ENCODE results near the gene TRIM9.
A peak's percentile ranks its signal among the peaks of the same experiment; 100 is the strongest.

TRIM9 gene

DNA sequence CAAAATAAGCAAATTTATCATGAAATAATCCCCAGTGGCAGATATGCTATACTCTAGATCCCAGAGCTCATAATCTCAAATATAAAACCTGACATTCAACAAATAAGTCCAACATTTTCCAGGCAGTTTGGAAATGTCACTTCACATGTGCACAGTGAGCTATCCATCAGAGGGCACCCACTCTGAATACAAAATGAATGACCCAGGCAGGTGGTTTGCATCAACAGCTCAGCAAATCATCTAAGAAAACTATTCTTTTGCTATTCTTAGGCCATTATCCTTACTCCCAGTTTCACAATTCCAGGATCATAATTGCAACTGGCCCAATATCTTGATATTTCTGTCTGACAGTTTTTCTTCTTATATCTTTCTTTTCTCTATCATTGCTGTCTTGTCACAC is 38.5 kb downstream of the TRIM9 start:
- DNase-seq (ENCODE audit: low spot score) = no peak

GRCh38 chr14:51053157-51053556 is 41.7 kb downstream of the TRIM9 start:
- no peak for DNase-seq (ENCODE audit: low spot score)

DNA sequence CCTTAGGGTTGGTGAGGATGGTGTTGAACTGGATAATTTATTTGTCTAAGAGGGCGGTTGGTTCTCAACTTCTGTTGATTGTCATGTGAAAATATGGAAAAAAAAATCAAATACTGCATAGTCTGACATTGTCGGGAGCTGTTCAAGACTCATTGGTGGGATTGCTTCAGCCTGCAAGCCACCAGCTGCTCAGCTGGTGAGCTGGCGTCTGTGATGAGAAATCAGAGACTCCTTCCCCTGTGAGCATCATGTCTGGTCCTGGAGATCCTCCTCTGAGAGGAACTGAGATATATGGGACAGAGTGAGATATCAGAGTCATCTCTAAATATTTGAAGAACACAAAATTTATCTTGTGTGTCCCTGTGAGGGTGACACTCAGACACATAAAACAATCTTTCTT is 49.9 kb downstream of the TRIM9 start:
- no peak for DNase-seq (ENCODE audit: low spot score)

GRCh38 chr14:51041883-51042282 is 53.0 kb downstream of the TRIM9 start:
- no peak for DNase-seq (ENCODE audit: low spot score)

DNA sequence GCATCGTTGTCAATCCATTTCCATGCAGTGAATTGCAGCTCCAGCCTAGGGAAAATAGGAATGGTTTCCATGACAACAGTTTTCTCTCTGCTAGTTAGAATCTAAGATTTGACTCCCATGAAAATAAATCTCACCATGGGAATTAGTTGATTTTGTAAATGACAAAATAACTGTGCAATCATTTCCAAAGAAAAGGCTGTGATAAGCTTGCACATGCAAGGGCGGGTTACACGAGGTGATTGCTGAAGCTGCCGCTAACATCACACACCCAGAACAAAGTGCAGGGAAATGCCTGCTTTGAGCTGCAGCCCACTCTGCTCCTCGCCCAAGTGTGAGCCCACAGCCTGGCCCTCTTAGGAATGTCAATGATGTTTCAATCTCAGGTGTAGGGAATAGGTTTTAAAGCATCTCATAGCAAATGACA is 53.8 kb downstream of the TRIM9 start:
- DNase-seq (ENCODE audit: low spot score) = no peak

- no peak for DNase-seq (ENCODE audit: low spot score)
These were observed 55.7 kb downstream of the TRIM9 start for GRCh38 chr14:51039252-51039651.

DNA sequence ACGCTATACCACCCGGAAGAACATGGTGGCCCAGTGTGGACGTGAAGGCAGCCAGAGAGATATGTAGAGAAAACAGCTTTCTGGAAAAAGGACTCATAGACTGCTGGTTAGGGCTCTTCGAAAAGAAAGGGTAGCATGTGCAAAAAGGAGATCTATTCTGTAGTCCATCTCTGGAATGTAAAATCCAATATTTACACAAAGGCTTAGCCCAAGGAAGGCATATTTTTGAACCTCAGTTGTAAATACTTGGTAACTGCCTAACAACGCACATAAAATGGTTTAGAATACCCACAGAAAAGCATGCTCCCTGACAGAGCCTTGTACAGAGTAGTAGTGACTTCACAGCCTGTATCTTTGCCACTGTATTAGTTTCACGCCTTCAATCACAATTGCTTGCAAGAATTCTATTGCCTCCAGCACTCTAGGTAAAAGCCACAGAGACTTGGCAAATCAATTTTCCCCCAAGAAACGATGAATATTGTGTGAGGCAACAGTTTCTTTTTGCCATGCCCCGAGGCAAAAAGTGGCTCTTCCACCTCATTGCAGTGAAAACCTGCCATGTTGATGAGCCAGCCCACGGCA is 59.2 kb downstream of the TRIM9 start:
- no peak for DNase-seq (ENCODE audit: low spot score)

GRCh38 chr14:51028851-51029754 is 65.8 kb downstream of the TRIM9 start:
- DNase-seq (ENCODE audit: low spot score) = no peak

- DNase-seq (ENCODE audit: low spot score) = no peak
These were observed 66.5 kb downstream of the TRIM9 start for GRCh38 chr14:51028361-51028760.

GRCh38 chr14:51024377-51024776 is 70.5 kb downstream of the TRIM9 start:
- DNase-seq (ENCODE audit: low spot score) = no peak

DNA sequence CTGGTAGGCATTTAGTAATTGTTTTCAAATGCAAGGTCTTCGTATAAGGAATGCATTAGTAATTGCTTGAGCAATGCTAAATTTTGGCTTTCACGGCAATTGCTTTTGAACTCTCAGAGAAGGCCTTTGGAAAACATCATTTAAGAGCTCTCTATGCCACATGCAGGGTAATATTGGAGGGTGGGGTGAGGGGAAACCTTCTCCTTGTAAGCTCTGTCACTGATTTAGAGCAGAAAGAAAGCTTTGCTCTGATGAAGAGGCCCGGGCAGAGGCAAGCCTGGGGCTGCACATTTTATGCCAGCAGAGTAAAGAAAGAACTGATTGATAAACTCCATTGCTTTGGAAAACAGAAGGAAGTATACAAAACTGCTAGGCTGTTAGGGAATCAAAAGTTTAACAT is 70.9 kb downstream of the TRIM9 start:
- peak; percentile 96 for DNase-seq (ENCODE audit: low spot score)

- DNase-seq (ENCODE audit: low spot score) = peak; percentile 83
These were observed 72.1 kb downstream of the TRIM9 start for GRCh38 chr14:51022769-51023168.

- peak; percentile 84 for DNase-seq (ENCODE audit: low spot score)
These were observed 74.7 kb downstream of the TRIM9 start for GRCh38 chr14:51020024-51020710.

GRCh38 chr14:51019089-51019488 is 75.8 kb downstream of the TRIM9 start:
- no peak for DNase-seq (ENCODE audit: low spot score)

DNA sequence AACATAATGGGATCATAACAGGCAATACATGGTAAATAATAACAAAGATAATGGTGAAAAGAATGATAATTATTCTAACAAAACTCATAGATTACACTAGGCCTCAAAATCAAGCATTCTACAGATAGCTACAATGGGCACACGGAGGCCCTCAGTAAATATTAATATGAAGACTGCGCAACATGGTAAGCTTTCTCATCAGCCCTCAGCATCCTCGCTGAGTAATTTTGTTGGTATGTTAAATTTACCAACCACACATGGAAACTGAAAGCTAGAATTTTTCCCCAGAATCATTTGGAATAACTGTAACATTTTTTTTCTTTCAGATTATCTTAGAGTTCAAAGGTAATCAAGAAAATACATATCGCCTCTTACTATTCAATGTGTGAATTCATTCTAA is 76.4 kb downstream of the TRIM9 start:
- DNase-seq (ENCODE audit: low spot score) = no peak

DNA sequence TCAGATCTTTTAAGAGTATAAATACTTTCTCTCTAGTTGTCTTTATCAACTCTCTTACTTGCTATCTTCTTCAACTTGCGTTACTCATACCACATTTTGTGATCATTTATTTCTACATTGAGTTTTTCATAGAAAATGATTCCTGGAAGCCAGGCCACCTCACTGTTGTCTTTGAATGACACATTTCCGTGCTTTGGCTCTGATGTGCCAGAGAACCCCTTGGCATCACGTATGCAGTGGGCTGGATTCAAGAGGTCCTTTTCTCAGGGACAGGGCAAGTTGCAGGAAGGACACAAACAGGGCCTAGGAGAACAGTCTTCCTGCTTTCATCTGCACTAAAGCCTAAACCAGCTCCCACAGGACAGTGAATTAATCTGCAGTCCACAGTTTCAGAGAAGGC is 80.3 kb downstream of the TRIM9 start:
- DNase-seq (ENCODE audit: low spot score) = no peak

DNA sequence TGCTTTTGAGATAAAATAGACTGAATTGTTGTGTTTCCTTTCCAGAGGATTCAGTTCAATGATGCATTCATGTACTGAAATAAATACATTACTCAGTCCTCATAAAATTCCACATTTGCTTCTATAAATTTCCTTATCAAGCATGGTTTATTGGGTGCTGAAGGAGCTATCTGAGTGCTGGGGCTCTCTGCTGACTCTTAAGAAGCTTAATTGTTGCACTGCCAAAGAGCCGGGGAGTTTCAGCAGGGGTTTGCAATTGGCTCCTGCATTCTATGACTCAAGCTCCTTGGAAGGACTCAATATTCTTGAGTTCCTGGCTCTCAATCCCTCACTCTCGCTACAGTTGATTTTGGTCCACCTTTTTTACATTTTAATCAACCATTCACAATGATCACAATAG is 80.8 kb downstream of the TRIM9 start:
- peak; percentile 71 for DNase-seq (ENCODE audit: low spot score)

GRCh38 chr14:51012055-51012454 is 82.8 kb downstream of the TRIM9 start:
- DNase-seq (ENCODE audit: low spot score) = no peak

DNA sequence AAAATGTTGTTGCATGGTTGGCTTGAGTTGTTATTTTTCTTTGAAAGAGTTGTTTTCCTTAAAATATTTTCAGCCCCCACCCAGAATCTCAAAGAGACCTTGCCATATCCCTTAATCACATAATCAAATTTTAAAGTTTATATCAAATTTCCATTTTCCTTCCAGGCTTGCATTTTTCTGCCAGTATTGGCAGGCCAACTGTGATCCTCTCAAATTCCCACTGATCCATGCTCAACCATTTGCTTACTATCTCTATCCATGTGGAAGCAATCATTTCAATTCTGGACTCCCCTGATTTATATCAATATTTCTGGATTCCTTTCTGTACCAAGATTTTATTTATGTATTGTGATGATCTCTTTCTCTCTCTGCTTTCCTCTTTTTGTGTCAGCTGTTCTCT is 86.5 kb downstream of the TRIM9 start:
- no peak for DNase-seq (ENCODE audit: low spot score)

- peak; percentile 89 for DNase-seq (ENCODE audit: low spot score)
These were observed 88.1 kb downstream of the TRIM9 start for GRCh38 chr14:51006781-51007211.

DNA sequence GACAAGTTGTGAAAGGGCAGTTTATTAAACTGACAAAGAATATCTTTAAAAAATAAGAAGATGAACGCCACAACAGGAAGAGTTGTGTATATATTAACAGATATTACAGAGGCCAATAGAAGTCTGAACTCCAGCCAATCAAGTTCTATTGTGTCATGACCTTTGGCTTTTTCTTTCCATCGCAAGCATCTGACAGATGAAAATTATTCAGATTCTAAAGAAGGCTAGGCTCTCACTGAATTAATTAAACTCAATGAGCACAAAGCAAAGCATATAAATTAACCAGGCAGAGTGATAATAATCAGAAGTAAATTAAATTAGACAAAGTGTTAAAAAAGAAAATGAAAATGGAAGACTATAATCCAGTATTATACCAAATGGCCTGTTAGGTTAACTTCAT is 88.6 kb downstream of the TRIM9 start:
- no peak for DNase-seq (ENCODE audit: low spot score)

DNA sequence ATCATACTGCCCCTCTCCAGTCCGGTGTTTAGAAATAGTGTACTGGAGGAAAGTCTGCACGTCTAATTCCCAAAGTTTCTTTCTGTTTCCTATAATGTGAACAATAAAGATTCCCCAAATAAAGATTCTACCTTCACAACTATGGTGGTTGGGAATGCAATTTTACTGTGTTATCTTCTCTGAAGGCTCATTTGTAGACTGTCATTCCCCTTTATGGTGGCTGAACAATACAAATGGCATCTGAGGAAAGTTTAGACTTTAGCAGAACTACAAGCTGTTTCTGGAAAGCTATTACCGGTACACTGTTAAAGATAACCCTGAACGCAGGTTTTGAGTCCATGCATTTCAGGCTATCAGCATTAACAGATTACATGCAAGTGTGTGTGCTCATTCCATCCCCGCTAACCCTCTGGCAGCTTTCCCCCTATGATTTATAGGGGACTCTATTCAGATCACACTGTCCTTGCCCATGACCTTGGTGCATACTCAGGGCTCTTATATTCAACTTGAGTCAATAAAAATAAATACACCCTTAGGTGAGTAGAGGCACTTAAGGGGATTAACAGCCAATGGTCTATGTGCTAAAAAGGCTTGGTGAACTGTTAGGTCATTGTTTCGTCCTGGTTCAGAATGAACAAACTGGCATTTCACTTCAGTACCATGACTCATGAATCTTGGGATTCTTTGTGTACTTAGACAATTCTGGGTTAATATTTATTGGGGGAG is 89.9 kb downstream of the TRIM9 start:
- no peak for DNase-seq (ENCODE audit: low spot score)

All from pons (tissue), 1 donor.